ENCODE results near the gene LEMD3. TPM values are rescaled to one million over a fixed set of nuclear protein-coding genes. Genes with fewer than 3 reads are reported as not detected.

Gene LEMD3
- total RNA-seq, 3 donors from 2014 or later: 30.6 to 33.7 (median 32.2) TPM

DNA sequence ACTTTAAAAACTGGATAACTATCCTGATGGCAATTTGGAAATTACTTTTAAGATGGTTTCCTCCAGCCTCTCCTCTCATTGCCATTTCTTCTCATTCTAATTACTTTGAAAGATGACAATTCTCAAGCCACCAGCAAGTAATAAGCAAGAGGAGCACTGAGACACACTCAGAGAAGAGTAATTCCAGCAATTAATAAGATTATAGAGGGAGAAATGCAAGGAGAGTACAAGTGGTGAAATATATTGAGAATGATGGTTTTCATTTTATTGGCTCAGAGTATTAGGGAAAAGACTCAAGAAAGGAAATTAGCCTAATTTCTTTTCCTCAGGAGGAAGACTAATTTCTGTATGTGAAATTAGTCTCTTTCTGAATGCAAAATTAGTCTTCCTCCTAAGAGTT lies 88.6 kb downstream of the LEMD3 start:
- intact Hi-C loops (cut with DNase I, micrococcal nuclease): no loop called here
- H3K4me1 ChIP-seq (ENCODE audit: low read depth): no peaks in the 10 kb centered on the region
- ATAC-seq: no peak
- H3K9me3 ChIP-seq: no peaks in the 10 kb centered on the region
- no peak for DNase-seq
- no peaks in the 10 kb centered on the region for H3K36me3 ChIP-seq (ENCODE audit: low read depth)
- TF ChIP-seq CTCF (IDR thresholded peaks at IDR 0.05): no peak
- no peak overlapping the region for H3K4me3 ChIP-seq

DNA sequence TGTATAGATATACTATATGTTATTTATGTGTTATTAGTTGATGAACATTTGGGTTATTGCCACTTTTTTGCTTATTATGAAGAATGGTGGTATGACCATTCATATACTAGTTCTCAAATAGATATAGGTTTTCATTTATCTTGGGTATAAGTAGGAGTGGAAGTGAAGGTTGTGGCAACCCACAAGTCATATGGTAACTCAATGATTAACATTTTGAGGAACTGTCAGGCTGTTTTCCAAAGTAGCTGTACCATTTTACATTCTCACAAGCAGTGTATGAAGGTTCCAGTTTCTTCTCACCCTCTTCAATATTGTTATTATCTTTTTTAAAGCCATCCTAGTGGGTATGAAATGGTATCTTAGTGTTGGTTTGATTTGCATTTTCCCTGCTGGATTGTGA lies 90.1 kb downstream of the LEMD3 start:
- no peak for ATAC-seq
- no peak for TF ChIP-seq CTCF (IDR thresholded peaks at IDR 0.05)

DNA sequence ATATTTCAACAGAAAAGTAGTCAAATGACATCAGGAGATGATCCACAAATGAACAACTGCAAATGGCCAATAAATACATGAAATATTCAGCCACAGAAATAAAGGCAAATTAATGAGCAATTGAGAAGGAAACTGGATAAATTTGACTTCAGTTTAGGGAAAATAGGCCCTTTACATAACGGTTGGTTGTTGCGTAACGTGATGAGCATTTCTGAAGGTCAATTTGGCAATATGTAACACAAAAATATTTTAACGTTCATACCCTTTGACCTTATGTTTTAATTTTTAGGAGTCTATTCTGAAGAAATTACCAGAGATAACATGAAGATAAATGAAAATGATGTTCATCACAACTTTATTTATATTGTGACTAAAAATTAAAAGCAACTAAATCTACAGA lies 94.4 kb downstream of the LEMD3 start:
- no peak for TF ChIP-seq CTCF (IDR thresholded peaks at IDR 0.05)
- no peaks in the 10 kb centered on the region for H3K36me3 ChIP-seq (ENCODE audit: low read depth)
- H3K9me3 ChIP-seq: no peaks in the 10 kb centered on the region
- no peak overlapping the region for H3K4me3 ChIP-seq
- DNase-seq: no peak
- no peaks in the 10 kb centered on the region for H3K4me1 ChIP-seq (ENCODE audit: low read depth)
- ATAC-seq: no peak
- intact Hi-C loops (cut with DNase I, micrococcal nuclease): no loop called here

More for the DNA sequence above, 90.1 kb downstream of the LEMD3 start:
- no peak for DNase-seq
- intact Hi-C loops (cut with DNase I, micrococcal nuclease): no loop called here
- Histone ChIP-seq H3K9me3 (no peaks in the 10 kb centered on the region), H3K36me3 (ENCODE audit: low read depth) (no peaks in the 10 kb centered on the region), H3K4me3 (no peak overlapping the region), H3K4me1 (ENCODE audit: low read depth) (no peaks in the 10 kb centered on the region)

DNA sequence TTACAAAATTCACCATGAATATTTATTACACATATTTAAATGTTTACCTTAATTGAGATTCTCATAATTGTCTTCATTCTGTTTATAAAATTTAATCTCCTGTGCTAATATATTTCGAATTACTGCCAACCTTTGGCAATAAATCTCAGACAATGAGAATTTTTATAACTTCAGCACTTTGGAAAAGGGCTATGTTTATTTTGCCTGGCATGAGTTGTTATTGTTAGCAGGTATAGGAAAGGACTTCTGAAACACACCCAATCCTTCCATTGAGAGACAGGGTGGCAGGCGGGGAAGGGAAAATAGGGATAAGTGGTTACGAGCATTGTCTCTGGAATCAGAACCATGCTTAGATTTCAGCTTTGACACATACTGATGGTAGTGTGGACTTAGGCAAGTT lies 97.0 kb downstream of the LEMD3 start:
- intact Hi-C loops (cut with DNase I, micrococcal nuclease): no loop called here
- Histone ChIP-seq H3K4me3 (no peak overlapping the region), H3K4me1 (ENCODE audit: low read depth) (no peaks in the 10 kb centered on the region), H3K36me3 (ENCODE audit: low read depth) (no peaks in the 10 kb centered on the region), H3K9me3 (no peaks in the 10 kb centered on the region)
- no peak for TF ChIP-seq CTCF (IDR thresholded peaks at IDR 0.05)
- ATAC-seq (no peak), DNase-seq (no peak)

- Histone ChIP-seq H3K4me1 (ENCODE audit: low read depth) (no peaks in the 10 kb centered on the region), H3K36me3 (ENCODE audit: low read depth) (no peaks in the 10 kb centered on the region), H3K4me3 (no peak overlapping the region), H3K9me3 (no peaks in the 10 kb centered on the region)
- ATAC-seq: no peak
- no peak for DNase-seq
- no peak for TF ChIP-seq CTCF (IDR thresholded peaks at IDR 0.05)
- intact Hi-C loops (cut with DNase I, micrococcal nuclease): no loop called here
Measured at GRCh38 chr12:65269603-65270002, 100.2 kb downstream of the LEMD3 start.

DNA sequence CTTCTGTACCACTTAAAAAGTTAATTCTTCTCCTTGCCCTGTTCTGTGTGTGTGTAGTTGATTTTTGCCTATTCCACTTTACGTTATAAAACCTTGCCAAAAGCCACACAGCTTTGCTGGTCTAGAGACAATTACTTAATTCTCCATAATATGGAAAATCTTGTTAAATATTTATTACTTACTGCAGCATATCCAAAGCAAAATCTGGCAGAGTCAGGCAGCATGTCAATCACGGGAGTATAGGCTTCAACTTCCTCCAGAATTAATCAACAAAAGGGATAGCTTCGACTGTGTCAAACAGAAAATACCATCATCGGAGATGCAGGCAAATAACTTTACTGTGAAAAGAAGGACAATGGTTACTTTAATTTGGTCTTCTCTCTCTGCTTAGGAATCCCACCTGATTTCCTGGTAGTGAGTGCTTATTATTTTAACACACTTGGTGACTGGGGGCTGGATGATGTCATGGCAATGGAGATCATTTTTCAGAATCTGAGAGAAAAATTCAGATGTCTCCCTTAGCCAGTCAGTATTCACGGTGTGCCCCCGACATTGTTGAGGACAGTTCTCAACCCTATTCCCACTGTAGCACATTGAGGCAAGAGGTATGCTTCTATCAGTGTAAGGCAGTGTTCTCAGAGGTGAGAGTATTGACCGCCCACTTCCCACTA lies 105.4 kb downstream of the LEMD3 start:
- Histone ChIP-seq H3K9me3 (no peaks in the 10 kb centered on the region), H3K4me1 (ENCODE audit: low read depth) (peaks cover 9% of the 10 kb centered on the region), H3K36me3 (ENCODE audit: low read depth) (no peaks in the 10 kb centered on the region), H3K4me3 (no peak overlapping the region)
- ATAC-seq: no peak
- intact Hi-C loops (cut with DNase I, micrococcal nuclease): no loop called here
- DNase-seq: no peak
- TF ChIP-seq CTCF (IDR thresholded peaks at IDR 0.05): no peak
